Erythroblast (primary cell): ENCODE data around the gene TSPAN6.

Experiments
- GATA1 ChIP-seq: IDR thresholded peaks from 2 replicates; pipeline ENCODE4 v1.6.1; 2011; ENCODE audit warnings: low read depth, mild to moderate bottlenecking, control low read depth, low read length, moderate library complexity
- POLR2A ChIP-seq: IDR thresholded peaks from 2 replicates; pipeline ENCODE4 v1.6.1; 2011; ENCODE audit warnings: mild to moderate bottlenecking, low read length

DNA sequence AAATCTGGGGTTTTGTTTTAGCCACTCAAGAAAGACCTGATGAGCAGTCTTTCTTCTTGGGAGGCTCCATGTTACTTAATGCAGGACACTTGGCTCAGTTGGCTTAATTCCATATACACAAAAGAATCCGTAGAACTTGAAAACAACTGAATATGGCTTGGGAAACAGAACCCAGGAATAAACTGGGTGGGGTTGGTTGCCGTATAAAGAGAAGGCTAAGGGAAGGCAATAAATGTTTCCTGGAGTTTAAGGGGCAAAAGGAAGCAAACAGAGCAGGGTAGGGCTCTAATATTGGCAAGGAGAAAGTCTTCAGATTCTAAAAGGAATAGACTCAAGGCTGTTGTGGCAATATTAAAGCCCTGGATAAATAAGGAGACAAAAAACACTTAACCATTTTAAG is 43.5 kb downstream of the TSPAN6 start:
- TF ChIP-seq POLR2A (no peak), GATA1 (no peak)
